ENCODE data around the gene NKX3-2. TPM values are rescaled to one million over a fixed set of nuclear protein-coding genes. Genes with fewer than 3 reads are reported as not detected.

NKX3-2 gene
- 0.39 and 0.48 TPM in 2 replicates for total RNA-seq

GRCh38 chr4:13543839-13544605 lies at the start of gene NKX3-2:
TSS of gene NKX3-2 (minus strand) at chr4:13544508. CDS start at chr4:13544414, 94 bp downstream.

Other genes with a start within 250 kb of the NKX3-2 start
- 14.1 and 20.7 TPM in 2 replicates for gene RAB28, start 60.2 kb downstream of the NKX3-2 start, total RNA-seq
- 14.0 and 24.3 TPM in 2 replicates for gene BOD1L1, start 83.2 kb upstream of the NKX3-2 start, total RNA-seq

All from epithelial cell of alveolus of lung (primary cell).